HepG2 (cell line): ENCODE results near the gene AUNIP. TPM values are rescaled to one million over a fixed set of nuclear protein-coding genes. Genes with fewer than 3 reads are reported as not detected.

Experiments
- ATRX ChIP-seq: sonication (generic); formaldehyde crosslinking; IDR thresholded peaks from 2 replicates; pipeline ENCODE4 v1.4.0; 2020; ENCODE audit warnings: missing genetic modification reagents, borderline replicate concordance
- BORCS8-MEF2B ChIP-seq: sonication (generic); formaldehyde crosslinking; IDR thresholded peaks from 2 replicates; pipeline ENCODE4 v1.8.0; 2022; ENCODE audit warnings: mild to moderate bottlenecking, missing genetic modification reagents
- GATAD2A ChIP-seq: IDR thresholded peaks from 2 replicates; pipeline ENCODE4 v1.6.1; 2016
- MIXL1 ChIP-seq: IDR thresholded peaks from 2 replicates; pipeline ENCODE4 v1.6.1; 2016
- MTA3 ChIP-seq: sonication (generic); formaldehyde crosslinking; IDR thresholded peaks from 2 replicates; pipeline ENCODE4 v1.4.0; 2020; ENCODE audit warnings: missing genetic modification reagents
- SETDB1 ChIP-seq: sonication (generic); formaldehyde crosslinking; IDR thresholded peaks from 2 replicates; pipeline ENCODE4 v1.5.1; 2020; ENCODE audit warnings: missing genetic modification reagents, mild to moderate bottlenecking, borderline replicate concordance
- SP2 ChIP-seq: sonication (generic); formaldehyde crosslinking; IDR thresholded peaks from 2 replicates; pipeline ENCODE4 v1.5.1; 2020; ENCODE audit warnings: mild to moderate bottlenecking, missing genetic modification reagents
- TRIM24 ChIP-seq: sonication (generic); formaldehyde crosslinking; IDR thresholded peaks from 2 replicates; pipeline ENCODE4 v1.8.0; 2022; ENCODE audit warnings: mild to moderate bottlenecking, missing genetic modification reagents
- ZKSCAN5 ChIP-seq: sonication (generic); formaldehyde crosslinking; IDR thresholded peaks from 2 replicates; pipeline ENCODE4 v1.5.1; 2020; ENCODE audit warnings: mild to moderate bottlenecking, missing genetic modification reagents
- ZNF292 ChIP-seq: sonication (generic); formaldehyde crosslinking; IDR thresholded peaks from 2 replicates; pipeline ENCODE4 v1.8.1; 2022; ENCODE audit warnings: mild to moderate bottlenecking, low read depth, missing genetic modification reagents, borderline replicate concordance
- ZNF879 ChIP-seq: sonication (generic); formaldehyde crosslinking; IDR thresholded peaks from 2 replicates; pipeline ENCODE4 v1.8.1; 2023; ENCODE audit warnings: missing genetic modification reagents
- polyA plus RNA-seq, 8 experiments: library from polyadenylated mRNA; depleted of rRNA in 3 of 8; stranded (reverse) in 7 of 8; unstranded in 1 of 8; fragments of >200 nt; fragmentation: Illumina TruSeq in 4 of 8; extraction: Trizol in 4 of 8; gene quantifications; 2 replicates each; pipeline versions ENCODE4 v1.2.1 to v1.2.3, GENCODE V29; 2011 to 2016; ENCODE audit warnings: low read depth in 4 of 8, missing spikeins in 1 of 8, mixed read lengths in 1 of 8; ENCODE audit not compliant: insufficient read depth in 1 of 8
- total RNA-seq, 5 experiments: library from RNA; depleted of rRNA; stranded (reverse); fragments of >200 nt; fragmentation: Illumina TruSeq; extraction: Trizol; gene quantifications; 2 replicates each; pipeline ENCODE4 v1.2.3, GENCODE V29; 2016; ENCODE audit warnings: low read depth in 1 of 5
- TF ChIP-seq, protein P1 (sequence below): sonication (generic); formaldehyde crosslinking; IDR thresholded peaks from 2 replicates; pipeline ENCODE4 v1.5.0; 2020; ENCODE audit warnings: missing genetic modification reagents
- TF ChIP-seq, protein P2 (sequence below): sonication (generic); formaldehyde crosslinking; IDR thresholded peaks from 2 replicates; pipeline ENCODE4 v1.4.0; 2020; ENCODE audit warnings: mild to moderate bottlenecking, missing genetic modification reagents
- TF ChIP-seq, protein P3 (sequence below): sonication (generic); formaldehyde crosslinking; IDR thresholded peaks from 2 replicates; pipeline ENCODE4 v1.4.0; 2020; ENCODE audit warnings: missing genetic modification reagents
- TF ChIP-seq, protein P4 (sequence below): sonication (generic); formaldehyde crosslinking; IDR thresholded peaks from 2 replicates; pipeline ENCODE4 v1.4.0; 2020; ENCODE audit warnings: mild to moderate bottlenecking, missing genetic modification reagents

Gene AUNIP
- total and polyA plus RNA-seq, 2 of the 13 experiments (the other 11 are each of a cell fraction or from before 2014, with no cell fraction given): 3.8 to 12.3 TPM

DNA sequence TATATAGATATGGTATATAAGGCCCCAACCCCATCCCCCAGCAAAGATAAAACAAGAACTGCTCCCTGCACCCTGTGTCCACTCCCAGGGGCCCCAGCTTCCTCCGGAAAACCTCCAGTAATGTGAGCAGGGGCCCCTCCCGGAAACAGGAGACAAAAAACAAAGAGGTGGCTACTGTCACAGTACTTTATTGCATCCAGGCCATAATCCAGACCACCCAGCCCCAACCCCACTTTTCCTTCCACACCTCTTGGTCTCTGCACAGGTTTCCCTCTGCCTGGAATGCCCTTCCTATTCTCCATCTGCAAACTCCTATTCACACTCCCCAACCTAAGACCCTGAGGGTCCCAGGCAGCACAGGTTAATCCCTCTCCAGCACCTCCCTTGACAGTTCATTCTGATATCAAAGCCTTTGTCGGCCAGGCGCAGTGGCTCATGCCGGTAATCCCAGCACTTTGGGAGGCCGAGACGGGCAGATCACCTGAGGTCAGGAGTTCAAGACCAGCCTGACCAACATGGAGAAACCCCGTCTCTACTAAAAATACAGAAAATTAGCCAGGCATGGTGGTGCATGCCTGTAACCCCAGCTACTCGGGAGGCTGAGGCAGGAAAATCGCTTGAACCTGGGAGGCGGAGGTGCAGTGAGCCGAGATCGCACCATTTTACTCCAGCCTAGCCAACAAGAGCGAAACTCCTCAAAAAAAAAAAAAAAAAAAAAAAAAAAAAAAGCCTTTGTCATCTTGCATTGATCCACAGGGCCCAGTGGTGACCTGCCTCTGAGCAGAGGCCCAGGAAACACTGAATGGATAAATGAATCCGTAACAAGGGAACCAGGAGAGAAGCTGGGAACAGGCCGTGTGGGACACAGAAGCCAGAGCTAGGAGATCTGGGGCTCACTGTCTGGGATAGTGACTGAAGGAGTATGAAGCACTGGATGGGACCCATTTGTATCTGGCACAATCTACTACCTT lies 2.3 kb upstream of the AUNIP start (continued):
- TF ChIP-seq ZNF292 (CRISPR knock-in tag): no peak
- TF ChIP-seq MIXL1: peak; percentile 58; the same call in 1 of the 2 replicates
- no peak for TF ChIP-seq ZNF879 (CRISPR knock-in tag)
- TF ChIP-seq, protein P1, sequence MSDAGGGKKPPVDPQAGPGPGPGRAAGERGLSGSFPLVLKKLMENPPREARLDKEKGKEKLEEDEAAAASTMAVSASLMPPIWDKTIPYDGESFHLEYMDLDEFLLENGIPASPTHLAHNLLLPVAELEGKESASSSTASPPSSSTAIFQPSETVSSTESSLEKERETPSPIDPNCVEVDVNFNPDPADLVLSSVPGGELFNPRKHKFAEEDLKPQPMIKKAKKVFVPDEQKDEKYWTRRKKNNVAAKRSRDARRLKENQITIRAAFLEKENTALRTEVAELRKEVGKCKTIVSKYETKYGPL: no peak
- no peak for TF ChIP-seq BORCS8-MEF2B (CRISPR knock-in tag)
- TF ChIP-seq TRIM24 (CRISPR knock-in tag): no peak
- TF ChIP-seq, protein P2, sequence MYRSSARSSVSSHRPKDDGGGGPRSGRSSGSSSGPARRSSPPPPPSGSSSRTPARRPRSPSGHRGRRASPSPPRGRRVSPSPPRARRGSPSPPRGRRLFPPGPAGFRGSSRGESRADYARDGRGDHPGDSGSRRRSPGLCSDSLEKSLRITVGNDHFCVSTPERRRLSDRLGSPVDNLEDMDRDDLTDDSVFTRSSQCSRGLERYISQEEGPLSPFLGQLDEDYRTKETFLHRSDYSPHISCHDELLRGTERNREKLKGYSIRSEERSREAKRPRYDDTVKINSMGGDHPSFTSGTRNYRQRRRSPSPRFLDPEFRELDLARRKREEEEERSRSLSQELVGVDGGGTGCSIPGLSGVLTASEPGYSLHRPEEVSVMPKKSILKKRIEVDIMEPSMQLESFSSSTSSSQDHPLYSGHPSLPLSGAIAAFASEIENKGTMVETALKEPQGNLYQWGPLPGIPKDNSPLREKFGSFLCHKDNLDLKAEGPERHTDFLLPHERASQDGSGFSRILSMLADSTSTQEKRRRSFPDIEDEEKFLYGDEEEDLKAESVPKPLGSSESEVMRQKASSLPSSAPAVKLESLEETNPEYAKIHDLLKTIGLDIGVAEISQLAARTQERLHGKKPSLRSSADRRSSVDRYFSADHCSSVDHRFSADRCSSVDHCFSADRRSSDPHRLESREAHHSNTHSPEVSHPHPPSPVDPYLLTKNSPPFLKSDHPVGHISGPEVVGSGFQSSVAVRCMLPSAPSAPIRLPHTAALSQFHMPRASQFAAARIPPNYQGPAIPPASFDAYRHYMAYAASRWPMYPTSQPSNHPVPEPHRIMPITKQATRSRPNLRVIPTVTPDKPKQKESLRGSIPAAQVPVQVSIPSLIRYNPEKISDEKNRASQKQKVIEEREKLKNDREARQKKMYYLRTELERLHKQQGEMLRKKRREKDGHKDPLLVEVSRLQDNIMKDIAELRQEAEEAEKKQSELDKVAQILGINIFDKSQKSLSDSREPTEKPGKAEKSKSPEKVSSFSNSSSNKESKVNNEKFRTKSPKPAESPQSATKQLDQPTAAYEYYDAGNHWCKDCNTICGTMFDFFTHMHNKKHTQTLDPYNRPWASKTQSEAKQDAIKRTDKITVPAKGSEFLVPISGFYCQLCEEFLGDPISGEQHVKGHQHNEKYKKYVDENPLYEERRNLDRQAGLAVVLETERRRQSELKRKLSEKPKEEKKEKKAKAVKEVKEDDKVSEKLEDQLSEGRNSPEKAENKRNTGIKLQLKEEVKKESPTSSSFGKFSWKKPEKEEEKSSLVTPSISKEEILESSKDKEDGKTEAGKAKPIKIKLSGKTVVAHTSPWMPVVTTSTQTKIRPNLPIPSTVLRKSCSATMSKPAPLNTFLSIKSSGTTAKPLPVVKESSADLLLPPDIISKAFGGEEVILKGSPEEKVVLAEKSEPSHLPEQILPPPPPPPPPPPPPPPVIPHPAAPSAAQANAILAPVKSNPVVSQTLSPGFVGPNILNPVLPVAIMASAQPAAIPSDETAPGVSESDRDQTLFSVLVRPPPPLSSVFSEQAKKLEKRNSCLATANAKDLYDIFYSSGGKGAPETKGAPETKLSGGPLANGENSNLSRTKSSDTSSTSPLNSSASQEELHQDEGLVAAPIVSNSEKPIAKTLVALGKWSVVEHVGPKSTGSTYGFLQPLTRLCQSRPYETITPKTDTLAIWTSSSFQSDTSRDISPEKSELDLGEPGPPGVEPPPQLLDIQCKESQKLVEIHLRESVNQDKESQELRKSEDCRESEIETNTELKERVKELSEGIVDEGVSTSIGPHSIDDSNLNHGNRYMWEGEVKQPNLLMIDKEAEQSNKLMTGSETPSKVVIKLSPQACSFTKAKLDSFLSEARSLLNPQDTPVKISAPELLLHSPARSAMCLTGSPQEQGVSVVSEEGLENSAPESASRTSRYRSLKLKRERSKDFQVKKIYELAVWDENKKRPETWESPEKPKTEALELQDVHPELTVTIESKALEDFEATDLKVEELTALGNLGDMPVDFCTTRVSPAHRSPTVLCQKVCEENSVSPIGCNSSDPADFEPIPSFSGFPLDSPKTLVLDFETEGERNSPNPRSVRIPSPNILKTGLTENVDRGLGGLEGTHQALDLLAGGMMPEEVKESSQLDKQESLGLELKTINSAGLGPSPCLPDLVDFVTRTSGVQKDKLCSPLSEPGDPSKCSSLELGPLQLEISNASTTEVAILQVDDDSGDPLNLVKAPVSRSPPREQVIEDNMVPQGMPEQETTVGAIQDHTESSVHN: no peak
- no peak for TF ChIP-seq SETDB1 (CRISPR knock-in tag)
- TF ChIP-seq, protein P3, sequence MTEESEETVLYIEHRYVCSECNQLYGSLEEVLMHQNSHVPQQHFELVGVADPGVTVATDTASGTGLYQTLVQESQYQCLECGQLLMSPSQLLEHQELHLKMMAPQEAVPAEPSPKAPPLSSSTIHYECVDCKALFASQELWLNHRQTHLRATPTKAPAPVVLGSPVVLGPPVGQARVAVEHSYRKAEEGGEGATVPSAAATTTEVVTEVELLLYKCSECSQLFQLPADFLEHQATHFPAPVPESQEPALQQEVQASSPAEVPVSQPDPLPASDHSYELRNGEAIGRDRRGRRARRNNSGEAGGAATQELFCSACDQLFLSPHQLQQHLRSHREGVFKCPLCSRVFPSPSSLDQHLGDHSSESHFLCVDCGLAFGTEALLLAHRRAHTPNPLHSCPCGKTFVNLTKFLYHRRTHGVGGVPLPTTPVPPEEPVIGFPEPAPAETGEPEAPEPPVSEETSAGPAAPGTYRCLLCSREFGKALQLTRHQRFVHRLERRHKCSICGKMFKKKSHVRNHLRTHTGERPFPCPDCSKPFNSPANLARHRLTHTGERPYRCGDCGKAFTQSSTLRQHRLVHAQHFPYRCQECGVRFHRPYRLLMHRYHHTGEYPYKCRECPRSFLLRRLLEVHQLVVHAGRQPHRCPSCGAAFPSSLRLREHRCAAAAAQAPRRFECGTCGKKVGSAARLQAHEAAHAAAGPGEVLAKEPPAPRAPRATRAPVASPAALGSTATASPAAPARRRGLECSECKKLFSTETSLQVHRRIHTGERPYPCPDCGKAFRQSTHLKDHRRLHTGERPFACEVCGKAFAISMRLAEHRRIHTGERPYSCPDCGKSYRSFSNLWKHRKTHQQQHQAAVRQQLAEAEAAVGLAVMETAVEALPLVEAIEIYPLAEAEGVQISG (CRISPR knock-in tag): peak; percentile 40; the same call in 1 of the 2 replicates
- TF ChIP-seq SP2 (CRISPR knock-in tag): no peak
- TF ChIP-seq ATRX (CRISPR knock-in tag): no peak
- no peak for TF ChIP-seq MTA3
- 0 out of 2 replicates have a peak, but pooled peaks have one; percentile 13 for TF ChIP-seq ZKSCAN5 (CRISPR knock-in tag)
- TF ChIP-seq GATAD2A (CRISPR knock-in tag): peak; percentile 81
- TF ChIP-seq, protein P4, sequence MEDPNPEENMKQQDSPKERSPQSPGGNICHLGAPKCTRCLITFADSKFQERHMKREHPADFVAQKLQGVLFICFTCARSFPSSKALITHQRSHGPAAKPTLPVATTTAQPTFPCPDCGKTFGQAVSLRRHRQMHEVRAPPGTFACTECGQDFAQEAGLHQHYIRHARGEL (CRISPR knock-in tag): no peak
